Smooth muscle cell (in vitro differentiated cells): ENCODE results near the gene IBA57. TPM values are rescaled to one million over a fixed set of nuclear protein-coding genes. Genes with fewer than 3 reads are reported as not detected.
A peak's percentile ranks its signal among the peaks of the same experiment; 100 is the strongest.

ENCODE experiments used
- DNase-seq: peaks from one replicate; lab custom pipeline; 2025; ENCODE audit not compliant: unreplicated experiment; lab: John Stamatoyannopoulos, UW
- H2AFZ ChIP-seq: fragments of 200-600 bp; sonication (generic); 2 replicates; pipeline ENCODE4 v1.6.0; 2016; ENCODE audit warnings: antibody characterized with exemption, low read depth, mild to moderate bottlenecking
- H3F3A ChIP-seq: fragments of 200-600 bp; sonication (generic); 2 replicates; pipeline ENCODE4 v1.6.0; 2017; ENCODE audit warnings: antibody characterized with exemption, low read depth
- H3K27ac ChIP-seq: fragments of 200-600 bp; sonication (generic); 2 replicates; pipeline ENCODE4 v1.5.1; 2016; ENCODE audit warnings: low read depth, mild to moderate bottlenecking
- H3K27me3 ChIP-seq: fragments of 200-600 bp; sonication (generic); 2 replicates; pipeline ENCODE4 v1.6.1; 2016; ENCODE audit warnings: low read depth, mild to moderate bottlenecking
- H3K36me3 ChIP-seq: fragments of 200-600 bp; sonication (generic); 2 replicates; pipeline ENCODE4 v1.5.1; 2016; ENCODE audit warnings: low read depth
- H3K4me1 ChIP-seq: fragments of 200-600 bp; sonication (generic); 2 replicates; pipeline ENCODE4 v1.5.1; 2016; ENCODE audit warnings: low read depth
- H3K4me2 ChIP-seq: fragments of 200-600 bp; sonication (generic); 2 replicates; pipeline ENCODE4 v1.6.0; 2016; ENCODE audit warnings: mild to moderate bottlenecking
- H3K4me3 ChIP-seq: fragments of 200-600 bp; sonication (generic); 2 replicates; pipeline ENCODE4 v1.5.1; 2016; ENCODE audit warnings: mild to moderate bottlenecking
- H3K79me2 ChIP-seq: fragments of 200-600 bp; sonication (generic); 2 replicates; pipeline ENCODE4 v1.6.0; 2016; ENCODE audit warnings: low read depth, mild to moderate bottlenecking
- H3K9ac ChIP-seq: fragments of 200-600 bp; sonication (generic); 2 replicates; pipeline ENCODE4 v1.6.0; 2016; ENCODE audit warnings: low read depth
- H3K9me3 ChIP-seq: fragments of 200-600 bp; sonication (generic); replicated peaks from 2 replicates; pipeline ENCODE4 v1.5.1; 2016; ENCODE audit warnings: low read depth
- H4K20me1 ChIP-seq: fragments of 200-600 bp; sonication (generic); 2 replicates; pipeline ENCODE4 v1.6.0; 2016; ENCODE audit warnings: low read depth
- CTCF ChIP-seq: fragments of 200-600 bp; sonication (generic); IDR thresholded peaks from 2 replicates; pipeline ENCODE4 v1.5.1; 2017; ENCODE audit warnings: borderline replicate concordance, mild to moderate bottlenecking, antibody characterized with exemption; ENCODE audit not compliant: insufficient read depth, poor library complexity, severe bottlenecking
- WGBS: methylation state at CpG from one replicate; pipeline ENCODE4 v1.1.7; 2016; ENCODE audit warnings: low lambda C conversion rate; 5-methylcytosine and 5-hydroxymethylcytosine counted together
- polyA plus RNA-seq: library from polyadenylated mRNA; unstranded; fragments of >200 nt; fragmentation: Nextera tagmentation; extraction: Ambion mirVana; gene quantifications from 2 replicates; pipeline ENCODE4 v1.2.1, GENCODE V29; 2016
- total RNA-seq: library from RNA; depleted of rRNA; stranded (reverse); fragments of >200 nt; gene quantifications from 2 replicates; pipeline ENCODE4 v1.2.3, GENCODE V29; 2014

Gene IBA57
- total and polyA plus RNA-seq, 2 experiments from 2014 or later: 1.6 to 1.8 TPM

DNA sequence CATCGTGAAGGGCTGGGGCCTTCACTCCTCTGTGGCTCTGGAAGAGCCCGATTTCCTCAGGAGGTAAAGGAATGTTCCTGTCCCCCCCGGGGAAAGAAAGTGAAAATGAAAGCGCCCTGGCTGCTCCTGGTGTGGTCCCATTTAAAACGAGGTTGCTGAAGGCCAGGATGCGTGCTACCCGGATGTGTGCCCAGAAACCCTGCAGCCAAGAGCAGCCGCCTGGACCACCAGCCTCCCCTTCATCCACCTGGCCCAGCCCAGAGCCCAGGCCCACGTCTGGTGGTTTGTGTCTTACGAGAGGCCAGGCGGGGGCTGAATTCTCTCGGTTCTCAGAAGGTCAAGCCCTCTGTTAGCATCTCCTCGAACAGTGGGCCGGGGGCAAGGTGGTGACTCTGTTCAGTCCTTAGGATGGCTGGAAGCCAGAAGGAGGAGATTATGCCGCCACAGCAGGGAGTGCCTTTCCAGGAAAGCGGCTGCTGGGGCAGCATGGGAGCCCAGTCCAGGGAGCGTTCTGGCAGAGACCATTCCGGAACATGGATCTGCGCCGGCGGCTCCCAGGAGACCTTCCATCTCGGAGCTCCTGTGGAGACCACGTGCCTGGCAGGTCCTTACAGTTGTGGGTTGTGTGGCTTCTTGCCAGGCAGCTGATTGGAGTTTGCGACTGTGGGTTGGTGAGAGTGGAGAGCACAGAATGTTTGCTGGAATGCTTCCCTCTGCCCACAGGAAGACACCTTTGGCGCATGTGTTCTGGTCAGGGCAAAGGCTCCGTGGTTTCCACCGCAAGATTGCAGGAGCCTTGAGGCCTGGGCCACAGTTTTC lies 24.2 kb upstream of the IBA57 start:
- Histone ChIP-seq H3K4me2 (peak overlapping the region; percentile 98), H3K27me3 (peaks cover 5% of the 10 kb centered on the region), H3K79me2 (peaks cover 56% of the 10 kb centered on the region), H3K27ac (peak overlapping the region; percentile 91), H4K20me1 (peaks cover 59% of the 10 kb centered on the region), H3F3A (no peaks in the 10 kb centered on the region), H2AFZ (no peak overlapping the region), H3K9me3 (no peaks in the 10 kb centered on the region), H3K4me3 (peak overlapping the region; percentile 89), H3K9ac (peak overlapping the region; percentile 97), H3K36me3 (no peaks in the 10 kb centered on the region), H3K4me1 (peaks cover 11% of the 10 kb centered on the region)
- DNase-seq: no peak
- no peak for TF ChIP-seq CTCF
- WGBS: 82% methylated on average over 27 of the region's 27 CpGs

DNA sequence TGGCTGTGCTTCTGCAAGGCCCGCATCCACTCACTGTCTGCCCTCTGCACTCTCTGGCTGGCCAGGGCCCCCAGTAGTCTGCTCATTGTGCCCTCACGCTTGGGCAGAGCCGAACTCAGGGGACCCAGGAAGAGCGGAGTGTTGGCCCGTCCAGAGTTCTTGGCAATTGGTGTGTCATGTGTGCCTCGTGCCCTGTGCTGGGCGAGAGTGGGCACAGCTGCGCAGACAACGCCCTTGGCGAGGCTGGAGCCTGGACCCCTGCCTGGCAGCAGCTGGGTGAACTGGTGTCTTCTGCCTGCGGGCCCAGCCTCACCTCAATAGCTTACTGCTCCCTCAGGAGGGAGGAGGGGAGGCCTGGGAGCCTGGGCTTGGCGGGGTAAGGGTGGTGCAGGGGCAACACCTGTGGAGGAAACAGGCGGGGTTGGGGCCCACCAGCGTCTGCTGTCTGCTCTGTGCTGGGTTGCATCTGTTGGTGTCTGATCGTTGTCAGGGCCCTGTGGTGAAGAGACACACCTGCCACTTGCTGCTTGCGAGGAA lies 23.4 kb upstream of the IBA57 start:
- no peak overlapping the region for H3K9ac ChIP-seq
- H3K79me2 ChIP-seq: peaks cover 56% of the 10 kb centered on the region
- peak overlapping the region; percentile 9 for H3K27ac ChIP-seq
- no peak overlapping the region for H3K4me3 ChIP-seq
- H3F3A ChIP-seq: no peaks in the 10 kb centered on the region
- no peak overlapping the region for H2AFZ ChIP-seq
- no peaks in the 10 kb centered on the region for H3K27me3 ChIP-seq
- TF ChIP-seq CTCF: no peak
- H3K4me1 ChIP-seq: peaks cover 11% of the 10 kb centered on the region
- 97% methylated on average over 15 of the region's 16 CpGs for WGBS
- DNase-seq: no peak
- H3K4me2 ChIP-seq: peak overlapping the region; percentile 98
- peaks cover 67% of the 10 kb centered on the region for H4K20me1 ChIP-seq
- no peaks in the 10 kb centered on the region for H3K9me3 ChIP-seq
- no peaks in the 10 kb centered on the region for H3K36me3 ChIP-seq

- WGBS: 95% methylated on average over 8 of the region's 11 CpGs
- no peaks in the 10 kb centered on the region for H3K9me3 ChIP-seq
- DNase-seq: no peak
- H3K4me2 ChIP-seq: peak overlapping the region; percentile 98
- peaks cover 11% of the 10 kb centered on the region for H3K4me1 ChIP-seq
- no peaks in the 10 kb centered on the region for H3K36me3 ChIP-seq
- TF ChIP-seq CTCF: no peak
- peaks cover 72% of the 10 kb centered on the region for H4K20me1 ChIP-seq
- H2AFZ ChIP-seq: no peak overlapping the region
- no peak overlapping the region for H3K4me3 ChIP-seq
- no peak overlapping the region for H3K9ac ChIP-seq
- H3F3A ChIP-seq: no peaks in the 10 kb centered on the region
- peaks cover 56% of the 10 kb centered on the region for H3K79me2 ChIP-seq
- no peaks in the 10 kb centered on the region for H3K27me3 ChIP-seq
- no peak overlapping the region for H3K27ac ChIP-seq
Observed at GRCh38 chr1:228142701-228143136, 22.9 kb upstream of the IBA57 start.
